NCI-H2081 (cell line): ENCODE data around the gene PKIB.
"Not testable (repeated sequence)": the region's sequence is repeated elsewhere in the genome, so short reads cannot be mapped to it uniquely, and the experiment has no call there.

Experiments used
- DNase-seq, 2 experiments: peaks; one replicate each; lab custom pipeline; 2025; lab: John Stamatoyannopoulos, UW

PKIB gene

GRCh38 chr6:122620902-122621301, 10.7 kb downstream of the PKIB start:
- DNase-seq = peak; percentile 21 to 63

- DNase-seq = peak; percentile 70 to 88
Measured at GRCh38 chr6:122621638-122622037, 11.4 kb downstream of the PKIB start.

DNA sequence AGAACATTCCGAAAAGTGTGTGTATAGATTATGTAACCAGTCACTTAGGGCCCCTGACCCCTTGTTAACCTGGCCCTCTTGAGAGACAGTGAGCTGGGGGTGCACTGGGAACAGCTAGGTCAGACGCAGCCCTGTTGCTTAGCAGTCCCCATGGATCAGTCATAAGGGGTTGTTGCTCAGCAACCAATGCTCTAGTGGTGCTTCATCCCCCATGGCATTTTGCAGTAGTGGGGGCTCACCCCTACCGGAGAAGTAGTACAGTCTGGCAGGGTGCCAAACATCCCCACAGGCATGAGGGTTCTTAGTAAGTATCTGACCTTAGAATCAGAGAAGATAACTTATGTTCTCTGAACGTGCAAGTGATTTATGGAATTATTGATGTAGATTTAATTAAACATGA, 12.3 kb downstream of the PKIB start:
- DNase-seq = peak in 1 of 2 experiments; percentile 48

DNA sequence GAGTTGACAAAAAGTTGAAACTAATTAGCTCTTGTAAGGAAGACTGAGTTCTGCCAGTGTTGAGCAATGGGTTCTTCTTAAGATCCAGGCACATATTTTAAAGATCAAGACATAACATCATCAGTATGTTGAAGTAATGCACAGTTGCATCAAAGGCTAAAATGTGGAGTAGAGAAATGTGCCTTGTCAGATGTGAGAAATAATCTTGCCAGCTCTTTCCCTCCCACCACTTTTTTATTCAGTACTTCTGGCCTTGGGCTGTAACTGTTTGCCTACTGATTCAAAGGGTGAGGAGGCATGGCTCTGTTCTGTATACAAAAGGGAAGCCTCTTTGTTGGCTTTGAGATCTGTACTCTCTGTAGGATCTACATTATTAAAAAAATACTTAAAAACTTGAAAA, 13.1 kb downstream of the PKIB start:
- peak in 1 of 2 experiments; percentile 8 for DNase-seq

GRCh38 chr6:122624853-122625252, 14.6 kb downstream of the PKIB start:
- no peak for DNase-seq

GRCh38 chr6:122628714-122629113, 18.5 kb downstream of the PKIB start:
- no peak for DNase-seq

GRCh38 chr6:122631571-122632249, 21.5 kb downstream of the PKIB start:
- DNase-seq = no peak

DNA sequence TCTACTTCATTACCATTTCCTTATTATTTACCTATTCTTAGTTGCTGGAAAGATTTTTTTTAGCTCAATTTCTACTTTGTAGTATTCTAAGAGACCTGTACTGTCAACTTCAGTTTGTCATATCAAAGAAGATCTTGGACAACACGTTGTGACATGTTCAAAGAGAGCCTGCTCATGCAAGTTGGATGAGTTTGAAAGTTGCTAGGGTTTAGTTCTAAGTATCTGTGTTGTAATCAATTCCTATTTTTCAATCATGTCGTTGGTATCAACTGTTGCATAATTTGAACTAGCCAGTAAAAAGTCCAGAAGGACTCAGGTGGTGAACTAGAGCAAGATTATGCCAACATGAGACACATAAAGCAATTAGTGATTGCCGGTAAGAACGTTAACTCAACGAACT, 30.2 kb downstream of the PKIB start:
- no peak for DNase-seq

- no peak for DNase-seq
Measured at GRCh38 chr6:122641819-122642218, 31.6 kb downstream of the PKIB start.

DNA sequence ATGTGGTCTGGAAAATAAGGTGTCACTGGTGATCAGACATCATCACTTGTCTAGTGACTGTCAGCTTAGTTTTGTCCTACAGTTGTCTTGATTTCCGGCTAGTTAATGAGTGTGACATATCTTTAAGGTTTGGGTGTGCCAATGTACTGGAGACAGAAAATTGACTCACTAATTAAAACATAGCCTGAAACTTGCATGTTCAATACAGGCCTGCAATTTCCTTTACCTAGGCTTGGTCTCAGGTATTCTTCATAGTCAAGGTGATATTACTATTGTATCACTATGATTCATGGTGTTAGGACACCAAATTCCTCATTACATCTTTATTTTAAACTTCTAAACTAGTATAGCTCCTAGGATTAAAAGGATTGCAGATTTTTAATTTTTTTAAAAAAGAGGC, 32.4 kb downstream of the PKIB start:
- not testable (repeated sequence) for DNase-seq

- peak; percentile 19 to 83 for DNase-seq
Measured at GRCh38 chr6:122645256-122645655, 35.1 kb downstream of the PKIB start.

DNA sequence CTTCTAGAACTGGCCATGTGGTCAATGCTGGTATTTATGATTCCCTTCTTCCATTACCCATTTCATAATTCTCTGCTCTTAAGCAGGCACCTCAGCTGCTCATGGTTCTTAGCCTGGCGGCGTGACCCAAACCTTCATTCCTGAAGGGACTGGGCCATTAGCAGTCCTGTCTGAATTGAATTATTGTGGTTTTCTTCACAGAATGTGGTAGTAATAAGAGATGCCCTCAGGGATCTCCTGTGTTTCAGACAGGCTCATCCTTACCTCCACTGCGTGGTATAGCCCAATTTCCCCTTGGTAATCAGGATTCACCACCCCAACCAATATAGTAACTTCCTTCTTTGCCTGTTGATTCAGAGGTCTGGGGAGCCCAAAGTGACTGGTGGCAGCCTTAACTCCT, 37.6 kb downstream of the PKIB start:
- no peak for DNase-seq

DNA sequence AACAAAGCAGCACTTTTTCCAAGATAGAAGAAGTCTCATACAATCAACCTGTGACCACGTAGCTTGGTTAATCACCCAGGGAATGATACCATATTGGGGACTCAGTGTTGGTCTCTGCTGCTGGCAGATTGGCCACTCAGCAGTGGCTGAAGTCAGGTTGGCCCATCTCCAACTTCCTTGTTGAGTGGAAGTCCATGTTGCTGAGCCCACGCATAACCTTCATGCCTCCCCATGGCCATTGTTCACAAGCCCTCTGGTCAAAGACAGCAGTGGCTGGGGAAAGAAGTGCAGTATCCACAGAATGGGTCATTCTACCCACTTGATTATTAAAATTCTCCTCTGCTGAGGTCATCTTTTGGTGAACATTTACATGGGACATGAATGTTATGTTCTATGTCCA, 38.5 kb downstream of the PKIB start:
- DNase-seq = no peak

- DNase-seq = no peak
Measured at GRCh38 chr6:122649701-122650100, 39.5 kb downstream of the PKIB start.

GRCh38 chr6:122650403-122650802, 40.2 kb downstream of the PKIB start:
- no peak for DNase-seq

- no peak for DNase-seq
Measured at GRCh38 chr6:122651031-122651430, 40.8 kb downstream of the PKIB start.

DNA sequence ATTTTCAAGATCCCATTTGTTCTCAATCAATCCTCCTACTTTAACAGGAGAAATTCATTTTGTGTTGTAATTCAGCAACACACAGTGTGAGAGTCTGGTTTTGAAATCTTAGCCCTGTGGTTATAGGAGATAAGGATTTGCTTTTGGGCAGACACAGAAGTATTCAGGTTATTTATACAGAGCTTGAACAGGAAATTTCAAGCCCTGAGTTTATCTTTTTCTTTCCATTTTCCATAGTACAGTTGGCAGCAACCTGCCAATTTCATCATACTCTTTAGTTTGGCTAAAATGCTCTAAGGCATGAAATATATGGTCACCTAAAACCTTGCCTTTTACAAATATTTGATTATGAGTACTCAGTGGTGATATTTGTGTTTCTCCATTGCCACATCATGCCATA, 41.4 kb downstream of the PKIB start:
- DNase-seq = no peak

DNA sequence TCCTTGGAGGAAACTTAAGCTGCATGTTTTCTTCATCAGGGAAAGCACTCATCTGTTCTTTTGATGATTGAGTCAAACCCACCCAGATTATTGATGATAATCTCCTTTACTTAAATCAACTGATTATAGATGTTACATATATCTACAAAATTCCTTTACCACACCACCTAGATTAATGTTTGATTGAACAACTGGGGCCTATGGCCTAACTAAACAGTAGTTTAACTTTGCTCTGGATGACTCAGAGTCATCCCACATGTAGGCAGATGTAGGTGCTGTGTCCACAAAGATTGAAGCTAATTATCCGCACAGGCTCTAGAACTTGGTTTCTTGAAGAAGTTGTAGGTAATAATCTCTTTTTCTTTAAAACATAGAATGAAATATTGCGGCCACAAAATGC, 42.2 kb downstream of the PKIB start:
- no peak for DNase-seq

DNA sequence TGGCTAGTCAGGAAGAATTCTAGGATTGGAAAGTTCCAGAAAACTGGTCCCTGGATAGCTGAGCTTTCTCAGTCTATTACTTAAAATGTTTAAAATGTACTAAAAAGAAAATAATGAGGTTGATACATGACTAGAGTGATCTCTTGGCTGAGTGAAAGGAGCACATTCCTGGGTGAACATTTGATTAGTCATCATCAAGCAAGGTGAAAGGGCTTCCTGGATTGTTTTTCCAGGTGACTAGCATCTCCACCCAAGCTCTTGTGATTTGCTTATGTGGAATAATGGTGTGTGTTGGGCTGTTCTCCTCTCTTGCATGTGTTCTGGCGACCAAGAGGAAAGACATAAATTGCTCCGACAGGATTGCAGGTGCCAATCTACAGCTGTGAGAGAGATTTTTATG, 42.9 kb downstream of the PKIB start:
- DNase-seq = no peak

DNA sequence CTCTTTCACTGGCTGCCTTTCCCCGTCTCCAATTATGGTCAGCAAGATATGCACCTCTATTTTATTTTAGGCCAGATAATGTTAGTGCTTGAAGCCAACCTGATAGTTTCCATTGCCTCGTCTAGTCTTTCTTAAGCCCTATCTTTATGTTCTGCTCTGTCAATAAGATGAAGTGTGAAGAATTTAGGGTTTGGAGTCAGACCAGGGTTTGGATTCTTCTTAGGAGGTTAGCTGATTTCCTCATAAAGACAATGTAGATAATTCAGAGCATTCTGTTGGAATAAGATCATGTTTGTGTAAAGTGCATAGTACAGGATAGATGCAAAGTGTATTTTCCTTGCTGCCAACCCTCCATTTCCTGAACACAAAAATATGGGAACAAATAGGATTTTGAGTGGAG, 43.8 kb downstream of the PKIB start:
- no peak for DNase-seq

DNA sequence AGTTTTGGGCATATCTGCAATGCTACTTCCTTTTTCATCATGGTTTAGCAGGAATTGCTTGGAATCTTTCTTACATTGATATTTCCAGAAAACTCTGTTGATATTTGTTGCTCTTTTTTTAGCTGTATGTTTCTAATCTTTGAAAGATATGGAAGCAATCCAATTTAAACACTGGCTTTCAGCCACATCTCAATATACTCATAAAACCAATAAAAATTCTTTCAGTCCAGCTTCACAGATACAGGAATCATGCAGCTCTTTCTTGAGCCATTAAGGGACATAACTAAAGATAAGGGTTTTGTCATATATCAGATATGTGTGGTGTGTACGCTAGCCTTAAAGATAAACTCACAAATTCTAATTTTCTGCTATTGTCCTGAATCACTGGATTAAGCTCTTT, 47.4 kb downstream of the PKIB start:
- DNase-seq = no peak

- no peak for DNase-seq
Measured at GRCh38 chr6:122660296-122660695, 50.1 kb downstream of the PKIB start.

DNA sequence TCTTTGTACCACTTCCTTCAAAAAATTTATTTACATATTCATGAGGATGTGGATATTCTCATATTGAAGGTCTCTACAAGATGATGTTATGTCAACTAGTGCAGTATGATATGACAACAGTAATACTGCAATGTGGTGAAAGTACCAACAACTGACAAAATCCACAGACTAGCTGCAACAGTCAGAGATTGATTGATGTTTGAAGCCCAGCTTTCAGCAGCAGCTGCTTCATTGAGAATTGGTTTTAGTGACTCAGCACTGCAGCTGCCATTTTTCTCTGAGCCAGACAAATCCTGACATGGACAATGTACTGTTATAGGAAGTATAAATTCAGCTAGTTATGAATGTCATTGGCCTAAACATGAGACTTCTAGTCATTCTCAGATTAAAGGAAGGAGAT, 53.8 kb downstream of the PKIB start:
- peak in 1 of 2 experiments; percentile 5 for DNase-seq

DNA sequence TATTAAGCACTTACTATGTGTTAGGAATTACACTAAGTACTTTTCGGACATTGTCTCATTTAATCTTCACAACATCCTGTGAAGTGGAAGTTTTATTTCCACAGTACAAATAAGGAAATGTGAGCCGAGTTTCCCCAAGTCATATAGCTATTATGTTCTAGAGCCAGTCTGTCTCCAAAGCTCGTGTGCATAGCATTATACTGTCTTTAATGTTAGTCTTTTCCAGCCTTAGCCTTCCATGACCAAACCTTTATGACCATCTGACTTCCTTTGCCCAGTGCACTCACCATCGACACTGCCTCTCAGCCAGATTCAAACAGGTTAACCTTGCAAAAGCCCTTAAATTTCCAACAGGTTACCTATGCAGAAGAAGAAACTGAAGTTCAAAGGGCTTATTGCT, 55.7 kb downstream of the PKIB start:
- DNase-seq = no peak

DNA sequence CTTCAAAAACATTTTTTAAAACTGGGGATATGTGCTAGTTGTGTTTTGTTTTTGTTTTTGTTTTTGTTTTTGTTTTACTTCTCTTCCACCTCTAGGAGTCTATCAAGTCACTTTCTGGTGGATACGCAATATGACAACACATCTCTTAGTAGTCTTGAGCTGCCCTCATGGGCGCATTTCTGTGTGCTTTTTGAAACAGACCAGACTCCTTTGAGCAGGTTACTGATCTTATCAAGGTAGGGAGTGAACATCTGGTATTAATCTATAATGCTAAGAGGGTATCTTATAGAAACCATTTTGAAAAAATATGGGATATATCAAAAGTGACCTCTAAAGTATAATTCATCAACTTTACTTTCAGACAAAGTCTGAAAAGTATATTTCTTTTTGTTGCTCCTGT, 56.2 kb downstream of the PKIB start:
- no peak for DNase-seq
